AG10803 (cell line): ENCODE data around the gene PTPN12.

Experiments used
- DNase-seq: peaks from one replicate; pipeline ENCODE4 v3.0.0; 2010; ENCODE audit warnings: low read depth
- H3K4me3 ChIP-seq: 2 replicates; pipeline ENCODE4 v1.5.1; 2011; ENCODE audit warnings: mild to moderate bottlenecking, low read length, control low read depth
- CTCF ChIP-seq: conservative IDR thresholded peaks from 2 replicates; pipeline ENCODE4 v1.5.1; 2011; ENCODE audit warnings: mild to moderate bottlenecking, low read length, control low read depth, inconsistent platforms

PTPN12 gene

DNA sequence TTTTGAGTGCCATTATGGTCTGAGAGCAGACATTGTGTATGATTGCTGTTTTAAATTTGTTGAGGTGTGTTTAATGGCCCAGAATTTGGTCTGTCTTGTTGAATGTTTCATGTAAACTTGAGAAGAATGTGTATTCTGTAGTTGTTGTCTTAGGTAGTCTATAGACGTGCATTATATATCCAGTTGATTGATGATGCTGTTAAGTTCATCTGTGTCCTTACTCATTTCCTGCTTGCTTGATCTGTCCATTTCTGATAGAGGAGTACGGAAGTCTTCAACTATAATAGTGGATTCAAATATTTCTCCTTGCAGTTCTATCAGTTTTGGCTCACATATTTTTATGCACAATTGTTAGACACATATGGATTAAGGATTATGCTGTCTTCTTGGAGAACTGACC, 16.0 kb downstream of the PTPN12 start:
- no peak for DNase-seq
- H3K4me3 ChIP-seq: no peak overlapping the region
- TF ChIP-seq CTCF: no peak

DNA sequence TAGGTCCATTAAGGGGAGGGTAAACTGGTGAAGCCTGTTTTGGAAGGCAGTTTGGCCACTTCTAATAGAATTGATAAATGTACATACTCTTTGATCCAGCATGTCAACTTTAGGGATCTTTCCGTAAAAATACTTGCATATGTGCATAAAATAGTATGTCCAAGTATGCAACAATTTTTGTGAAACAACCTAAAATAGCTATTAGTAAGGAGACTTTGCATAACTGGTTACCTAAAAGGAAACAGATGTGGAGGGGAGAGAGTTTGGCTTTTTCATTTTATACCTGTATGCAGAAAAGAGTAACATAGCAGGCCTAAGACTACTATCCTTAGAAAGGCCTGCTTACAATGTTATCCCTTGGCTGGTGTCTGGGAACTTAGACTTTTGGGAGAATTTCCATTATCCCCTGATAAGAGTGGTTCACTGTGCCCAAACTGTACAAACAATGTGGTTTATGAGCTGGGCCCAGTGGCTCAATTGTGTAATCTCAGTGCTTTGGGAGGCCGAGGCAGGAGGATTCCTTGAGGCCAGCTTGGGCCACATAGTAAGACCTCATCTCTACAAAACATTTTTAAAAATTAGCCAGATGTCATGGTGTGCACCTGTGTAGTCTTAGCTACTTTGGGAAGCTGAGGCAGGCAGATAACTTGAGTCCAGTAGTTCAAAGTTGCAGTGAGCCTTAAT, 21.3 kb downstream of the PTPN12 start:
- no peak for DNase-seq
- H3K4me3 ChIP-seq: no peak overlapping the region
- TF ChIP-seq CTCF: no peak

- no peak overlapping the region for H3K4me3 ChIP-seq
- no peak for DNase-seq
Measured at GRCh38 chr7:77561352-77561751, 24.3 kb downstream of the PTPN12 start.

DNA sequence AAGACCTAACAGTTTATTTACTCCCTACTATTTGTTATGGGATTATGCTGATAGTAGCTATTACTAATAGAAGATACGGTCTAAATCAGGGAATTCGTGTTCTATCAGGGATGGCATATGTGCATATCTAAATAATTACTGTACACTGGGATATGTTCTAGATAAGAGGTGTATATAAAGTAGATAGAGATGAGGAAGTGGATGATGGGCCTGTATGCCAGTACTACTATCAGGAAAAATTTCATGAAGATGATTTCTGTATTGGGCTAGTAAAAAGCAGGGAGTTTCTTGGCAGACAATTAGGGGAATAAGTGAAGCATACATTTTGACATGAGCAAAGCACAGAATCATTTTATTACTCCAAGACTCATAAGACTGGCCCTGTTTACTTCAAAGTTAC, 26.2 kb downstream of the PTPN12 start:
- DNase-seq: no peak
- no peak overlapping the region for H3K4me3 ChIP-seq
- no peak for TF ChIP-seq CTCF

More at GRCh38 chr7:77561352-77561751, 24.3 kb downstream of the PTPN12 start:
- TF ChIP-seq CTCF: no peak

GRCh38 chr7:77565917-77566316, 28.8 kb downstream of the PTPN12 start:
- no peak for TF ChIP-seq CTCF
- H3K4me3 ChIP-seq: no peak overlapping the region
- DNase-seq: peak; percentile 71

GRCh38 chr7:77566421-77566820, 29.3 kb downstream of the PTPN12 start:
- DNase-seq: no peak
- TF ChIP-seq CTCF: no peak
- no peak overlapping the region for H3K4me3 ChIP-seq

GRCh38 chr7:77569514-77570232, 32.6 kb downstream of the PTPN12 start:
- DNase-seq: peak; percentile 27

More at GRCh38 chr7:77569514-77570232, 32.6 kb downstream of the PTPN12 start:
- H3K4me3 ChIP-seq: no peak overlapping the region
- TF ChIP-seq CTCF: no peak
